ENCODE results near the gene VASN.
"Not testable (repeated sequence)": the region's sequence is repeated elsewhere in the genome, so short reads cannot be mapped to it uniquely, and the experiment has no call there.

VASN gene

GRCh38 chr16:4389051-4389955, 17.7 kb downstream of the VASN start:
- in situ Hi-C loops (cut with MboI; ENCODE audit: low pct_unique_long_range_greater_than_20kb, low sequenced_read_pairs, unreplicated experiment): no loop called here
- TF ChIP-seq, protein P1, sequence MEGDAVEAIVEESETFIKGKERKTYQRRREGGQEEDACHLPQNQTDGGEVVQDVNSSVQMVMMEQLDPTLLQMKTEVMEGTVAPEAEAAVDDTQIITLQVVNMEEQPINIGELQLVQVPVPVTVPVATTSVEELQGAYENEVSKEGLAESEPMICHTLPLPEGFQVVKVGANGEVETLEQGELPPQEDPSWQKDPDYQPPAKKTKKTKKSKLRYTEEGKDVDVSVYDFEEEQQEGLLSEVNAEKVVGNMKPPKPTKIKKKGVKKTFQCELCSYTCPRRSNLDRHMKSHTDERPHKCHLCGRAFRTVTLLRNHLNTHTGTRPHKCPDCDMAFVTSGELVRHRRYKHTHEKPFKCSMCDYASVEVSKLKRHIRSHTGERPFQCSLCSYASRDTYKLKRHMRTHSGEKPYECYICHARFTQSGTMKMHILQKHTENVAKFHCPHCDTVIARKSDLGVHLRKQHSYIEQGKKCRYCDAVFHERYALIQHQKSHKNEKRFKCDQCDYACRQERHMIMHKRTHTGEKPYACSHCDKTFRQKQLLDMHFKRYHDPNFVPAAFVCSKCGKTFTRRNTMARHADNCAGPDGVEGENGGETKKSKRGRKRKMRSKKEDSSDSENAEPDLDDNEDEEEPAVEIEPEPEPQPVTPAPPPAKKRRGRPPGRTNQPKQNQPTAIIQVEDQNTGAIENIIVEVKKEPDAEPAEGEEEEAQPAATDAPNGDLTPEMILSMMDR (IDR thresholded peaks at IDR 0.05; ENCODE audit: extremely low read depth, insufficient read depth, missing control alignments): no peak
- no peak for DNase-seq (ENCODE audit: low spot score)

DNA sequence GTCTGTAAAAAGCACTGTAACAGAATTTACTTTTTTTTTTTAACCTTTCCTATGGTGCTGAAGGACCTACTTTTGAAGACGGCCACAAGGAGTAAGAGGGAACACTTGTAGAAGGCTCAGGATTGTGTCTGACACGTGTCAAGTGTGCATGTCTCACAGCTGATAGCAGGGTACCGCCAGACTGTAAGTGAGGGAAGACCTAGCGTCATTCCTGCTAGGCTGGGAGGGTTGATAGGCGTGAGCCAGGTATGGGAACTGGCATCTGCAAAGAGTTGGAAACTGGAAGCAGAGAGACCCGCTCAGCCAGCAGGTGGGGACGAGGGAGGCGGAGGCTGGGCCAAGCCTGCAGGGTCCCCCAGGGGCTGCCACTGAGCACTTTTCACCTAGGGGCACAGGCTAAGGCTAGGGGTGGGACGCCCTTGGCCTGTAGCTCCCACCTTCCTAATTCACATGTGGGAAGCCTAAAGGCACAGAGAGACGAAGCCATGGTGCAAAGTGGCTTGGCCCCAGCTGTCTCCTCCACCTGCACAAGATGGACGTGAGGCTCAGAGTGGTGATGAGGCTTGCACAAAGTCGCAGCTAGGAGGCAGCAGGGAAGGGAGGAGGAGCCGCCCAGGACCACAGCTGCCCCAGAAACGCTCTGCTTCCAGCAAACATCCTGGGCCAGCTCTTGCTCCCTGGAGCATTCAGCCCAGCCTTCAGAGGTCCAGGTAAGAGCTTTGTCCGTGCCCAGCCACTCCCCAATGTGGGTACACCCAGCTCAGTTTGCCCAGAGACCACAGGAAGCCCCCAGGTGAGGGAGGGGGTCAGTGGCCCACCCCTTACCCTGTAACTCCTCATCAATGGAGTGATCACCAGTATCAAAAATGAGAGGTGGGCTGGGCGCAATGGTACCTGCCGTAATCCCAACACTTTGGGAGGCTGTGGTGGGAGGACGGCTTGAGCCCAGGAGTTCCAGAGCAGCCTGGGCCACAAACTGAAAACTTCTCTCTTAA, 18.9 kb downstream of the VASN start:
- DNase-seq (ENCODE audit: low spot score): no peak
- TF ChIP-seq, protein P1 (IDR thresholded peaks at IDR 0.05; ENCODE audit: extremely low read depth, insufficient read depth, missing control alignments): no peak
- in situ Hi-C loops (cut with MboI; ENCODE audit: low pct_unique_long_range_greater_than_20kb, low sequenced_read_pairs, unreplicated experiment): no loop called here

- no peak for DNase-seq (ENCODE audit: low spot score)
- TF ChIP-seq, protein P1 (IDR thresholded peaks at IDR 0.05; ENCODE audit: extremely low read depth, insufficient read depth, missing control alignments): no peak
- in situ Hi-C loops (cut with MboI; ENCODE audit: low pct_unique_long_range_greater_than_20kb, low sequenced_read_pairs, unreplicated experiment): no loop called here
Measured at GRCh38 chr16:4391631-4392381, 20.2 kb downstream of the VASN start.

- TF ChIP-seq, protein P1 (IDR thresholded peaks at IDR 0.05; ENCODE audit: extremely low read depth, insufficient read depth, missing control alignments): no peak
- no peak for DNase-seq (ENCODE audit: low spot score)
- in situ Hi-C loops (cut with MboI; ENCODE audit: low pct_unique_long_range_greater_than_20kb, low sequenced_read_pairs, unreplicated experiment): no loop called here
Measured at GRCh38 chr16:4392382-4393239, 21.0 kb downstream of the VASN start.

DNA sequence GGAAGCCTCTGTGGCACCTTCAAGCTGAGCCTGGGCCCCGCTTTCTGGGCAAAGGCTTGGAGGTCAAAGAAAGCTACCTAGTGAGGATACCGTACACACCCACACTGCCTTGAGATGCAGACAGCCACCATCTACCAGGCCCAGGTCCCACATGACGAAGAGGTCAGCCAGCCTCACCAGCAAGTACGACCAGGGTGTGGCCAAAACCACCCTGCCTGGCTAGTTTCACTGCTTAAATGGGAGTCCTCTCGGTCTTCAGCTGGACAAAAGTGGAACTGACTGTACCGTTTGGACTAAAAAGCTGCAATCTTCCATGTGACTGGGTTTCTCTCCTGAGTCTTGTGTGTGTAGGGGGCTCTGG, 21.6 kb downstream of the VASN start:
- TF ChIP-seq, protein P1 (IDR thresholded peaks at IDR 0.05; ENCODE audit: extremely low read depth, insufficient read depth, missing control alignments): no peak
- DNase-seq (ENCODE audit: low spot score): no peak
- in situ Hi-C loops (cut with MboI; ENCODE audit: low pct_unique_long_range_greater_than_20kb, low sequenced_read_pairs, unreplicated experiment): no loop called here

DNA sequence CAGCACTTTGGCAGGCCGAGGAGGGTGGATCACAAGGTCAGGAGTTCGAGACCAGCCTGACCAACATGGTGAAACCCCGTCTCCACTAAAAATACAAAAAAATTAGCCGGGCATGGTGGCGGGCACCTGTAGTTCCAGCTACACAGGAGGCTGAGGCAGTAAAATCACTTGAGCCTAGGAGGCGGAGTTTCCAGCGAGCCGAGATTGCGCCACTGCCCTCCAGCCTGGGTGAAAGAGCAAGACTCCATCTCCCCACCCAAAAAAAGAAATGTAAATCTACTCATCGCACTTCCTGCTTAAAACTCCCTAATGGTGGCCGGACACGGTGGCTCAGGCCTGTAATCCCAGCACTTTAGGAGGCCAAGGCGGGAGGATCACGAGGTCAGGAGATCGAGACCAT, 22.2 kb downstream of the VASN start:
- in situ Hi-C loops (cut with MboI; ENCODE audit: low pct_unique_long_range_greater_than_20kb, low sequenced_read_pairs, unreplicated experiment); DNase-seq (ENCODE audit: low spot score): not testable (repeated sequence)
